ENCODE results near the gene CHST8.

CHST8 gene

GRCh38 chr19:33719366-33720154 is 97.8 kb downstream of the CHST8 start:
- H3K4me1 ChIP-seq: peaks cover 16% of the 10 kb centered on the region
- H3K27me3 ChIP-seq: no peaks in the 10 kb centered on the region
- no peaks in the 10 kb centered on the region for H3K36me3 ChIP-seq
- no peak overlapping the region for H3K4me3 ChIP-seq (ENCODE audit: low read depth, low read length)
- 0 out of 2 replicates have a peak, but pooled peaks have one; percentile 4 for TF ChIP-seq CTCF (IDR thresholded peaks at IDR 0.05; ENCODE audit: low read depth, low read length)
- no peaks in the 10 kb centered on the region for H3K9me3 ChIP-seq
- no peak for DNase-seq

GRCh38 chr19:33720155-33720493 is 98.4 kb downstream of the CHST8 start:
- no peak for TF ChIP-seq CTCF (IDR thresholded peaks at IDR 0.05; ENCODE audit: low read depth, low read length)
- DNase-seq: no peak
- Histone ChIP-seq H3K27me3 (no peaks in the 10 kb centered on the region), H3K9me3 (no peaks in the 10 kb centered on the region), H3K4me1 (peaks cover 21% of the 10 kb centered on the region), H3K4me3 (ENCODE audit: low read depth, low read length) (no peak overlapping the region), H3K36me3 (no peaks in the 10 kb centered on the region)

- Histone ChIP-seq H3K4me3 (ENCODE audit: low read depth, low read length) (no peak overlapping the region), H3K4me1 (peaks cover 30% of the 10 kb centered on the region), H3K36me3 (no peaks in the 10 kb centered on the region), H3K9me3 (no peaks in the 10 kb centered on the region), H3K27me3 (no peaks in the 10 kb centered on the region)
- DNase-seq: peak; percentile 49
- peak; percentile 62 for TF ChIP-seq CTCF (IDR thresholded peaks at IDR 0.05; ENCODE audit: low read depth, low read length)
These were observed 99.2 kb downstream of the CHST8 start for GRCh38 chr19:33720691-33721682.

- Histone ChIP-seq H3K27me3 (no peaks in the 10 kb centered on the region), H3K4me3 (ENCODE audit: low read depth, low read length) (no peak overlapping the region), H3K36me3 (no peaks in the 10 kb centered on the region), H3K9me3 (no peaks in the 10 kb centered on the region), H3K4me1 (peaks cover 30% of the 10 kb centered on the region)
- no peak for DNase-seq
- TF ChIP-seq CTCF (IDR thresholded peaks at IDR 0.05; ENCODE audit: low read depth, low read length): no peak
These were observed 100.1 kb downstream of the CHST8 start for GRCh38 chr19:33721735-33722297.

- no peaks in the 10 kb centered on the region for H3K27me3 ChIP-seq
- no peaks in the 10 kb centered on the region for H3K36me3 ChIP-seq
- H3K4me3 ChIP-seq (ENCODE audit: low read depth, low read length): no peak overlapping the region
- peaks cover 36% of the 10 kb centered on the region for H3K4me1 ChIP-seq
- H3K9me3 ChIP-seq: no peaks in the 10 kb centered on the region
- DNase-seq: peak; percentile 46
- TF ChIP-seq CTCF (IDR thresholded peaks at IDR 0.05; ENCODE audit: low read depth, low read length): no peak
These were observed 100.9 kb downstream of the CHST8 start for GRCh38 chr19:33722456-33723239.
